Neuronal stem cell (in vitro differentiated cells): ENCODE data around the gene TGFBRAP1.

Experiments
- DNase-seq: peaks from one replicate; pipeline ENCODE4 v3.0.0-alpha.2; 2013; ENCODE audit warnings: low spot score
- H2AFZ ChIP-seq: one replicate; pipeline ENCODE4 v1.6.1; 2013; ENCODE audit warnings: mild to moderate bottlenecking, low read length, inconsistent platforms
- H2AK5ac ChIP-seq: 2 replicates; pipeline ENCODE4 v1.6.1; 2013; ENCODE audit warnings: low read depth, mild to moderate bottlenecking, inconsistent platforms, low read length, moderate library complexity, mixed read lengths
- H2BK120ac ChIP-seq: 2 replicates; pipeline ENCODE4 v1.6.1; 2013; ENCODE audit warnings: low read depth, mild to moderate bottlenecking, inconsistent platforms, low read length, moderate library complexity, mixed read lengths
- H2BK12ac ChIP-seq: one replicate; pipeline ENCODE4 v1.6.1; 2013; ENCODE audit warnings: low read length, inconsistent platforms
- H2BK15ac ChIP-seq: 2 replicates; pipeline ENCODE4 v1.6.1; 2013; ENCODE audit warnings: mild to moderate bottlenecking, low read length, inconsistent platforms, mixed read lengths
- H2BK5ac ChIP-seq: one replicate; pipeline ENCODE4 v1.6.1; 2013; ENCODE audit warnings: inconsistent platforms, mild to moderate bottlenecking, low read length, moderate library complexity
- H3K14ac ChIP-seq: one replicate; pipeline ENCODE4 v1.6.1; 2013; ENCODE audit warnings: low read length, inconsistent platforms
- H3K18ac ChIP-seq: 2 replicates; pipeline ENCODE4 v1.6.1; 2013; ENCODE audit warnings: low read length, inconsistent platforms
- H3K23ac ChIP-seq: 2 replicates; pipeline ENCODE4 v1.6.1; 2013; ENCODE audit warnings: low read depth, mild to moderate bottlenecking, mixed read lengths, low read length, inconsistent platforms; ENCODE audit not compliant: poor library complexity
- H3K27ac ChIP-seq: replicated peaks from 3 replicates; pipeline ENCODE4 v1.5.1; 2013; ENCODE audit warnings: low read length, inconsistent platforms
- H3K27me3 ChIP-seq, 3 experiments: 2 replicates each; pipeline ENCODE4 v1.6.1; 2013; ENCODE audit warnings: low read length in 3 of 3, mild to moderate bottlenecking in 2 of 3, inconsistent platforms in 1 of 3, low read depth in 1 of 3, mixed read lengths in 1 of 3, moderate library complexity in 1 of 3; ENCODE audit not compliant: control insufficient read depth in 3 of 3, insufficient read depth in 3 of 3
- H3K36me3 ChIP-seq, 2 donors: replicated peaks in 1 of 2; 2 replicates each; pipeline ENCODE4 v1.6.1; 2013; ENCODE audit warnings: low read length in 2 of 2; ENCODE audit not compliant: control insufficient read depth in 2 of 2, insufficient read depth in 2 of 2
- H3K4ac ChIP-seq: 2 replicates; pipeline ENCODE4 v1.6.1; 2013; ENCODE audit warnings: inconsistent platforms, mild to moderate bottlenecking, low read length, moderate library complexity
- H3K4me1 ChIP-seq, 2 donors: 1 replicate in 1 of 2; 2 replicates in 1 of 2; pipeline ENCODE4 v1.6.1; 2013; ENCODE audit warnings: low read length in 2 of 2, low read depth in 1 of 2; ENCODE audit not compliant: control insufficient read depth in 2 of 2, insufficient read depth in 1 of 2
- H3K4me2 ChIP-seq: one replicate; pipeline ENCODE4 v1.6.1; 2013; ENCODE audit warnings: mild to moderate bottlenecking, low read length, inconsistent platforms; ENCODE audit not compliant: insufficient read depth, poor library complexity, severe bottlenecking
- H3K4me3 ChIP-seq, 2 donors: 2 replicates each; pipeline ENCODE4 v1.5.1; 2013; ENCODE audit warnings: low read length in 2 of 2, mild to moderate bottlenecking in 2 of 2, inconsistent platforms in 1 of 2, moderate library complexity in 1 of 2
- H3K79me1 ChIP-seq: one replicate; pipeline ENCODE4 v1.6.1; 2013; ENCODE audit warnings: low read depth, mild to moderate bottlenecking, inconsistent platforms, low read length, moderate library complexity
- H3K9ac ChIP-seq: one replicate; pipeline ENCODE4 v1.6.1; 2013; ENCODE audit warnings: mild to moderate bottlenecking, low read depth, low read length, inconsistent platforms; ENCODE audit not compliant: poor library complexity
- H3K9me3 ChIP-seq, 2 donors: replicated peaks in 1 of 2; 2 replicates each; pipeline versions ENCODE3 to v1.6.1; 2013; ENCODE audit warnings: low read length in 2 of 2, mild to moderate bottlenecking in 2 of 2, inconsistent platforms in 1 of 2, low read depth in 1 of 2, mixed read lengths in 1 of 2, moderate library complexity in 1 of 2; ENCODE audit not compliant: control insufficient read depth in 2 of 2, insufficient read depth in 1 of 2
- H4K8ac ChIP-seq: one replicate; pipeline ENCODE4 v1.6.1; 2013; ENCODE audit warnings: low read depth, mild to moderate bottlenecking, inconsistent platforms, low read length, moderate library complexity
- H4K91ac ChIP-seq: one replicate; pipeline ENCODE4 v1.6.1; 2013; ENCODE audit warnings: low read length, low read depth, mild to moderate bottlenecking, inconsistent platforms; ENCODE audit not compliant: poor library complexity
- WGBS, 2 donors: extraction: QIAGEN DNeasy Blood & Tissue Kit; methylation state at CpG; one replicate each; pipeline ENCODE4 v1.1.7; 2013; ENCODE audit warnings: missing lambda C conversion rate in 2 of 2, mixed read lengths in 1 of 2; ENCODE audit not compliant: insufficient read length in 2 of 2, insufficient replicate concordance in 1 of 2; ENCODE audit errors: extremely low coverage in 2 of 2; 5-methylcytosine and 5-hydroxymethylcytosine counted together

TGFBRAP1 gene

GRCh38 chr2:105307146-105307545 is 22.4 kb downstream of the TGFBRAP1 start:
- Histone ChIP-seq H2BK15ac (no peak overlapping the region), H2BK120ac (no peak overlapping the region), H3K4me1 (peaks cover 8 to 10% of the 10 kb centered on the region in 2 donors), H2BK5ac (no peak overlapping the region), H3K14ac (no peak overlapping the region), H3K9me3 (peaks cover 0 to 5% of the 10 kb centered on the region in 2 donors), H3K79me1 (peaks cover 9% of the 10 kb centered on the region), H2BK12ac (no peak overlapping the region), H3K27me3 (no peaks in the 10 kb centered on the region), H3K4me2 (no peak overlapping the region), H3K36me3 (peaks cover 9 to 36% of the 10 kb centered on the region in 2 donors), H3K27ac (no peak overlapping the region), H4K91ac (no peak overlapping the region), H2AK5ac (no peak overlapping the region), H4K8ac (no peak overlapping the region), H3K23ac (no peak overlapping the region), H3K4me3 (no peak overlapping the region), H3K9ac (no peak overlapping the region), H3K4ac (no peak overlapping the region), H2AFZ (no peak overlapping the region), H3K18ac (no peak overlapping the region)
- DNase-seq, result no peak
- WGBS, 2 donors, result no CpG with 5 or more reads among the region's 7 CpGs

- no peak for DNase-seq
- Histone ChIP-seq H3K4me2 (no peak overlapping the region), H3K27ac (no peak overlapping the region), H3K18ac (no peak overlapping the region), H2BK12ac (no peak overlapping the region), H2BK5ac (no peak overlapping the region), H3K36me3 (peaks cover 10 to 44% of the 10 kb centered on the region in 2 donors), H3K4ac (no peak overlapping the region), H3K4me3 (no peak overlapping the region), H3K4me1 (no peaks in the 10 kb centered on the region), H3K14ac (no peak overlapping the region), H2BK120ac (no peak overlapping the region), H3K9me3 (no peaks in the 10 kb centered on the region), H3K23ac (no peak overlapping the region), H2BK15ac (no peak overlapping the region), H4K91ac (no peak overlapping the region), H3K9ac (no peak overlapping the region), H3K27me3 (no peaks in the 10 kb centered on the region), H2AFZ (no peak overlapping the region), H3K79me1 (peaks cover 2% of the 10 kb centered on the region), H2AK5ac (no peak overlapping the region), H4K8ac (no peak overlapping the region)
- no CpG with 5 or more reads among the region's 3 CpGs for WGBS, 2 donors
Observed at GRCh38 chr2:105301646-105302045, 27.9 kb downstream of the TGFBRAP1 start.

GRCh38 chr2:105299290-105299689 is 30.2 kb downstream of the TGFBRAP1 start:
- Histone ChIP-seq H2BK120ac (no peak overlapping the region), H3K4me1 (peaks cover 0 to 2% of the 10 kb centered on the region in 2 donors), H4K8ac (no peak overlapping the region), H3K4me3 (no peak overlapping the region), H2AFZ (no peak overlapping the region), H3K36me3 (peaks cover 12 to 50% of the 10 kb centered on the region in 2 donors), H3K79me1 (no peaks in the 10 kb centered on the region), H2AK5ac (no peak overlapping the region), H3K9ac (no peak overlapping the region), H3K4me2 (no peak overlapping the region), H3K18ac (no peak overlapping the region), H2BK5ac (no peak overlapping the region), H2BK15ac (no peak overlapping the region), H2BK12ac (no peak overlapping the region), H3K4ac (no peak overlapping the region), H3K23ac (no peak overlapping the region), H4K91ac (no peak overlapping the region), H3K27ac (no peak overlapping the region), H3K9me3 (no peaks in the 10 kb centered on the region), H3K14ac (no peak overlapping the region), H3K27me3 (no peaks in the 10 kb centered on the region)
- no CpG with 5 or more reads among the region's 5 CpGs for WGBS, 2 donors
- no peak for DNase-seq

- Histone ChIP-seq H2BK12ac (no peak overlapping the region), H3K36me3 (peaks cover 12 to 60% of the 10 kb centered on the region in 2 donors), H4K8ac (no peak overlapping the region), H3K18ac (no peak overlapping the region), H3K79me1 (no peaks in the 10 kb centered on the region), H3K4me2 (no peak overlapping the region), H2AFZ (no peak overlapping the region), H3K23ac (no peak overlapping the region), H3K27ac (no peak overlapping the region), H3K27me3 (no peaks in the 10 kb centered on the region), H2BK5ac (no peak overlapping the region), H3K9me3 (no peaks in the 10 kb centered on the region), H2BK120ac (no peak overlapping the region), H2BK15ac (no peak overlapping the region), H3K4me3 (no peak overlapping the region), H3K9ac (no peak overlapping the region), H2AK5ac (no peak overlapping the region), H3K14ac (no peak overlapping the region), H3K4ac (no peak overlapping the region), H4K91ac (no peak overlapping the region), H3K4me1 (peaks cover 0 to 2% of the 10 kb centered on the region in 2 donors)
- no CpG with 5 or more reads among the region's 3 CpGs for WGBS, 2 donors
- DNase-seq, result no peak
Observed at GRCh38 chr2:105298017-105298416, 31.5 kb downstream of the TGFBRAP1 start.
